GM19372 (cell line): ENCODE measurements around the gene VOPP1.
A peak's percentile ranks its signal among the peaks of the same experiment; 100 is the strongest.
"Not testable (repeated sequence)": the region's sequence is repeated elsewhere in the genome, so short reads cannot be mapped to it uniquely, and the experiment has no call there.

ENCODE experiments used
- ATAC-seq: cut with Tn5 transposase; IDR thresholded peaks from one replicate; pipeline ENCODE4 v1.9.1; 2021; ENCODE audit warnings: mild to moderate bottlenecking, low read depth, moderate library complexity; ENCODE audit not compliant: unreplicated experiment

The VOPP1 gene

GRCh38 chr7:55587687-55588378 lies 15.5 kb upstream of the VOPP1 start:
- ATAC-seq = no peak

- ATAC-seq = not testable (repeated sequence)
Observed at GRCh38 chr7:55582656-55583055, 10.4 kb upstream of the VOPP1 start.

GRCh38 chr7:55576753-55577152 lies 4.5 kb upstream of the VOPP1 start:
- no peak for ATAC-seq

- no peak for ATAC-seq
Observed at GRCh38 chr7:55575733-55576132, 3.4 kb upstream of the VOPP1 start.

- no peak for ATAC-seq
Observed at GRCh38 chr7:55575098-55575497, 2.8 kb upstream of the VOPP1 start.

- no peak for ATAC-seq
Observed at GRCh38 chr7:55574051-55574717, 1.9 kb upstream of the VOPP1 start.

GRCh38 chr7:55573234-55573900 lies 1.1 kb upstream of the VOPP1 start:
- ATAC-seq = no peak

GRCh38 chr7:55571511-55572377 lies 558 bp downstream of the VOPP1 start:
- peak; percentile 18 for ATAC-seq

GRCh38 chr7:55570939-55571338 lies 1.4 kb downstream of the VOPP1 start:
- ATAC-seq = no peak

GRCh38 chr7:55570218-55570873 lies 2.0 kb downstream of the VOPP1 start:
- ATAC-seq = peak; percentile 27

GRCh38 chr7:55569797-55570196 lies 2.5 kb downstream of the VOPP1 start:
- ATAC-seq = no peak

GRCh38 chr7:55569269-55569663 lies 3.0 kb downstream of the VOPP1 start:
- ATAC-seq = no peak

GRCh38 chr7:55568613-55569268 lies 3.6 kb downstream of the VOPP1 start:
- no peak for ATAC-seq

- no peak for ATAC-seq
Observed at GRCh38 chr7:55567571-55567970, 4.7 kb downstream of the VOPP1 start.

GRCh38 chr7:55565681-55566080 lies 6.6 kb downstream of the VOPP1 start:
- ATAC-seq = no peak

- no peak for ATAC-seq
Observed at GRCh38 chr7:55563596-55564325, 8.5 kb downstream of the VOPP1 start.

GRCh38 chr7:55561690-55562089 lies 10.6 kb downstream of the VOPP1 start:
- ATAC-seq = no peak

- no peak for ATAC-seq
Observed at GRCh38 chr7:55558962-55559920, 13.1 kb downstream of the VOPP1 start.
